Ovary (tissue), 9 donors: ENCODE measurements around the gene CLK3. TPM values are rescaled to one million over a fixed set of nuclear protein-coding genes. Genes with fewer than 3 reads are reported as not detected.

Experiments
- DNase-seq, 5 donors: peaks; one replicate each; pipeline ENCODE4 v3.0.0-alpha.2; 2019 to 2020
- H3K27ac ChIP-seq, 2 donors: fragments of 200-600 bp; one replicate each; pipeline versions ENCODE4 v1.5.1 to v1.8.0; 2019 to 2022
- H3K27me3 ChIP-seq: fragments of 200-600 bp; one replicate; pipeline ENCODE4 v1.8.0; 2022
- H3K36me3 ChIP-seq: fragments of 200-600 bp; sonication (generic); one replicate; pipeline ENCODE4 v1.5.1; 2019
- H3K4me1 ChIP-seq: one replicate; pipeline ENCODE4 v1.8.1; 2013; ENCODE audit warnings: mild to moderate bottlenecking, moderate library complexity; ENCODE audit not compliant: insufficient read depth
- H3K4me3 ChIP-seq: fragments of 200-600 bp; sonication (generic); one replicate; pipeline ENCODE4 v1.5.1; 2017
- H3K9me3 ChIP-seq, 2 donors: fragments of 200-600 bp in 1 of 2; sonication (generic) in 1 of 2; one replicate each; pipeline versions ENCODE4 v1.5.1 to v1.8.1; 2013 to 2019; ENCODE audit warnings: mild to moderate bottlenecking in 1 of 2, moderate library complexity in 1 of 2
- CTCF ChIP-seq, 3 donors: fragments of 450-650 bp in 2 of 3; fragments of 200-600 bp in 1 of 3; IDR thresholded peaks; one replicate each; pipeline versions ENCODE4 v1.5.1 to v1.8.0; 2016 to 2022; ENCODE audit warnings: antibody characterized with exemption in 3 of 3, mild to moderate bottlenecking in 1 of 3
- EP300 ChIP-seq: sonication (generic); formaldehyde crosslinking; IDR thresholded peaks from one replicate; pipeline ENCODE4 v1.6.1; 2017; ENCODE audit warnings: antibody characterized with exemption
- POLR2A ChIP-seq: fragments of 450-650 bp; IDR thresholded peaks from one replicate; pipeline ENCODE4 v1.6.1; 2017; ENCODE audit warnings: antibody characterized with exemption, mild to moderate bottlenecking, moderate library complexity
- WGBS, 3 donors: extraction: QIAGEN DNeasy Blood & Tissue Kit in 1 of 3; methylation state at CpG; one replicate each; pipeline versions ENCODE4 v1.1.5 to v1.1.7; 2013 to 2017; 5-methylcytosine and 5-hydroxymethylcytosine counted together
- intact Hi-C, 4 donors: fragments of 100-400 bp; cut with DNase I; formaldehyde crosslinking; loops; one replicate each; pipeline versions ENCODE4 v1.11.0 to v1.15.1; 2022 to 2023
- polyA plus RNA-seq, 2 donors: library from polyadenylated mRNA; stranded (reverse); fragments of 200-250 nt in 1 of 2; fragments of 350-450 nt in 1 of 2; fragmentation: Illumina TruSeq in 1 of 2; extraction: RNeasy Lipid Tissue Mini Kit (QIAGEN cat#74804) in 1 of 2; gene quantifications; one replicate each; pipeline ENCODE4 v1.2.3, GENCODE V29; 2013 to 2014
- total RNA-seq, 7 donors: library from RNA; depleted of rRNA in 2 of 7; stranded (reverse); fragments of >200 nt in 2 of 7; fragmentation: NEBNext Ultra II Directional in 3 of 7; extraction: Animal tissue kit (Norgen Biotek cat#: 25700) in 3 of 7; gene quantifications; one replicate each; pipeline versions ENCODE4 v1.1.0 to v1.2.4, GENCODE V29; 2016 to 2023
- donor health status: DM: no; HTN: no; CAD: no; lungs with moderate emphysema.
- donor health status: DM: no; HTN: no; CAD: no.
- donor health status: Bipolar disorder and iron deficiency.
- donor health status: DM: yes; HTN: yes; CAD: no.
- donor health status: DM: no; HTN: no; CAD: no.
- donor health status: DM: yes; HTN: yes; CAD: no.

CLK3 gene
- total and polyA plus RNA-seq, 9 donors = 53.2 to 110 (median 67.2) TPM

- Histone ChIP-seq H3K4me1 (no peaks in the 10 kb centered on the region), H3K27me3 (no peaks in the 10 kb centered on the region), H3K36me3 (no peaks in the 10 kb centered on the region), H3K9me3 (no peaks in the 10 kb centered on the region), H3K27ac (no peak overlapping the region), H3K4me3 (no peak overlapping the region)
- 48 to 52% (median 50%) methylated on average over 3 of the region's 3 CpGs for WGBS, 3 donors
- intact Hi-C loops = loop anchor here in 3 of 4 donors (5.0 to 10.0 kb wide), 4 partner anchors 141 to 313 kb away; no protein-coding TSS in a partner anchor
- TF ChIP-seq CTCF (IDR thresholded peaks at IDR 0.05) = no peak
- no peak for TF ChIP-seq EP300
- TF ChIP-seq POLR2A = no peak
- peak in 1 of 5 donors; percentile 32 for DNase-seq
Observed at GRCh38 chr15:74631408-74631807, 15.8 kb downstream of the CLK3 start.

- TF ChIP-seq POLR2A (no peak), CTCF (IDR thresholded peaks at IDR 0.05) (peak in 2 of 3 donors; percentile 52 to 57)
- intact Hi-C loops = loop anchor here in 3 of 4 donors (2.0 to 10.0 kb wide), 5 partner anchors 137 to 313 kb away; no protein-coding TSS in a partner anchor
- peak in 4 of 5 donors; percentile 63 to 73 (median 66) for DNase-seq
- no peaks in the 10 kb centered on the region for H3K4me1 ChIP-seq
- H3K27ac ChIP-seq = no peak overlapping the region
- 59 to 64% (median 63%) methylated on average over 8 of the region's 8 CpGs for WGBS, 3 donors
- H3K36me3 ChIP-seq = no peaks in the 10 kb centered on the region
- no peaks in the 10 kb centered on the region for H3K27me3 ChIP-seq
- no peak overlapping the region for H3K4me3 ChIP-seq
- H3K9me3 ChIP-seq = no peaks in the 10 kb centered on the region
Observed at GRCh38 chr15:74631935-74632560, 16.4 kb downstream of the CLK3 start.

GRCh38 chr15:74632601-74633000 is 17.0 kb downstream of the CLK3 start:
- TF ChIP-seq POLR2A = no peak
- no peak for TF ChIP-seq CTCF (IDR thresholded peaks at IDR 0.05)
- TF ChIP-seq EP300 = no peak
- H3K27ac ChIP-seq = no peak overlapping the region
- WGBS, 3 donors = 83 to 85% (median 85%) methylated on average over 9 of the region's 9 CpGs
- peak in 1 of 5 donors; percentile 30 for DNase-seq
- no peaks in the 10 kb centered on the region for H3K4me1 ChIP-seq
- H3K36me3 ChIP-seq = no peaks in the 10 kb centered on the region
- no peaks in the 10 kb centered on the region for H3K9me3 ChIP-seq
- no peaks in the 10 kb centered on the region for H3K27me3 ChIP-seq
- intact Hi-C loops = loop anchor here in 3 of 4 donors (2.0 to 10.0 kb wide), 5 partner anchors 136 to 312 kb away; no protein-coding TSS in a partner anchor
- H3K4me3 ChIP-seq = no peak overlapping the region

GRCh38 chr15:74633781-74634180 is 18.1 kb downstream of the CLK3 start:
- no peak overlapping the region for H3K4me3 ChIP-seq
- WGBS, 3 donors = 60 to 71% (median 60%) methylated on average over 2 of the region's 2 CpGs
- TF ChIP-seq POLR2A (no peak), EP300 (no peak), CTCF (IDR thresholded peaks at IDR 0.05) (no peak)
- H3K27me3 ChIP-seq = no peaks in the 10 kb centered on the region
- no peak overlapping the region for H3K27ac ChIP-seq
- no peaks in the 10 kb centered on the region for H3K9me3 ChIP-seq
- no peaks in the 10 kb centered on the region for H3K36me3 ChIP-seq
- DNase-seq = no peak
- intact Hi-C loops = loop anchor here in 3 of 4 donors (2.0 to 10.0 kb wide), 6 partner anchors 133 to 311 kb away; no protein-coding TSS in a partner anchor
- H3K4me1 ChIP-seq = no peaks in the 10 kb centered on the region
